GM12865 (cell line): ENCODE measurements around the gene CDKN2AIP.
"Not testable (repeated sequence)": the region's sequence is repeated elsewhere in the genome, so short reads cannot be mapped to it uniquely, and the experiment has no call there.

Experiments used
- DNase-seq: peaks from one replicate; pipeline ENCODE4 v3.0.0; 2010; ENCODE audit warnings: low read depth
- H3K4me3 ChIP-seq: 2 replicates; pipeline ENCODE4 v1.5.1; 2011; ENCODE audit warnings: mild to moderate bottlenecking, low read depth, low read length, control low read depth
- TF ChIP-seq, protein P1 (sequence below): IDR thresholded peaks from 2 replicates; pipeline ENCODE4 v1.5.1; 2011; ENCODE audit warnings: low read length, control low read depth, low read depth, inconsistent platforms; ENCODE audit not compliant: insufficient read depth; ENCODE audit errors: missing control alignments

CDKN2AIP gene

DNA sequence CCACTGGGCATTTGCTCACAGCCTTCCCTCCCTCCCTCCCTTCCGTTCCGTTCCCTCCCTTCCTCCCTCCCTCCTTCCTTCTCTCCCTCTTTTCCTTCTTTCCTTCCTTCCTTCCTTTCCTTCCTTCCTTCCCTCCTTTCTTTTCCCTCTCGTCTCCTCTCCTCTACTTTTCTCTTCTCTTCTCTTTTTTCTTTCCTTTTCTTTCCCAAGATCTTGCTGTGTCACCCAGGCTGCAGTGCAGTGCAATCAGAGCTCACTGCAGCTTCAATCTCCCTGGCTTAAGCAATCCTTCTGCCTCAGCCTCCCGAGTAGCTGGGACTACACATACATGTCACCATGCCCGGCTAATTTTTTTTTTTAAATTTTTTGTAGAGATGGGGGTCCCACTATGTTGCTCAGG lies 33.7 kb downstream of the CDKN2AIP start:
- no peak for DNase-seq
- TF ChIP-seq, protein P1, sequence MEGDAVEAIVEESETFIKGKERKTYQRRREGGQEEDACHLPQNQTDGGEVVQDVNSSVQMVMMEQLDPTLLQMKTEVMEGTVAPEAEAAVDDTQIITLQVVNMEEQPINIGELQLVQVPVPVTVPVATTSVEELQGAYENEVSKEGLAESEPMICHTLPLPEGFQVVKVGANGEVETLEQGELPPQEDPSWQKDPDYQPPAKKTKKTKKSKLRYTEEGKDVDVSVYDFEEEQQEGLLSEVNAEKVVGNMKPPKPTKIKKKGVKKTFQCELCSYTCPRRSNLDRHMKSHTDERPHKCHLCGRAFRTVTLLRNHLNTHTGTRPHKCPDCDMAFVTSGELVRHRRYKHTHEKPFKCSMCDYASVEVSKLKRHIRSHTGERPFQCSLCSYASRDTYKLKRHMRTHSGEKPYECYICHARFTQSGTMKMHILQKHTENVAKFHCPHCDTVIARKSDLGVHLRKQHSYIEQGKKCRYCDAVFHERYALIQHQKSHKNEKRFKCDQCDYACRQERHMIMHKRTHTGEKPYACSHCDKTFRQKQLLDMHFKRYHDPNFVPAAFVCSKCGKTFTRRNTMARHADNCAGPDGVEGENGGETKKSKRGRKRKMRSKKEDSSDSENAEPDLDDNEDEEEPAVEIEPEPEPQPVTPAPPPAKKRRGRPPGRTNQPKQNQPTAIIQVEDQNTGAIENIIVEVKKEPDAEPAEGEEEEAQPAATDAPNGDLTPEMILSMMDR, result no peak
- no peak overlapping the region for H3K4me3 ChIP-seq

DNA sequence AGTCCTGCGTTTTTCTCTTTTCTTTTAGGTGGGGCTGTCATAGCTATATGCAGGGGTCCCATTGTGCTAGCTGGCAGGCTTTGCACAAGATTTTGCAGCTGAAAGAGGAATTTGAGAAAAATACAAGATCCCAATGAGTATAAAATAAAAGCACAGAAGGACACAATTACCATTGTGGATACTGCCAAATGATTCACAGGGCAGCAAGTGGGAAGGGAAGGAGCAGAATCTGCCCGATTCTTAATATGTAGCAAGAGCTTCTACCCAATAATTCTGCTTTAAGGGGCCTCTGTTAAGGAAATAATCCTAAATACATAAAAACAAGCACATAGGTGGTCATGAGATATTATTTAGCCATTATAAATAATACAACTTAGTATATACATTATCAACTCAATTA lies 34.5 kb downstream of the CDKN2AIP start:
- H3K4me3 ChIP-seq, result no peak overlapping the region
- TF ChIP-seq, protein P1, result no peak
- no peak for DNase-seq

DNA sequence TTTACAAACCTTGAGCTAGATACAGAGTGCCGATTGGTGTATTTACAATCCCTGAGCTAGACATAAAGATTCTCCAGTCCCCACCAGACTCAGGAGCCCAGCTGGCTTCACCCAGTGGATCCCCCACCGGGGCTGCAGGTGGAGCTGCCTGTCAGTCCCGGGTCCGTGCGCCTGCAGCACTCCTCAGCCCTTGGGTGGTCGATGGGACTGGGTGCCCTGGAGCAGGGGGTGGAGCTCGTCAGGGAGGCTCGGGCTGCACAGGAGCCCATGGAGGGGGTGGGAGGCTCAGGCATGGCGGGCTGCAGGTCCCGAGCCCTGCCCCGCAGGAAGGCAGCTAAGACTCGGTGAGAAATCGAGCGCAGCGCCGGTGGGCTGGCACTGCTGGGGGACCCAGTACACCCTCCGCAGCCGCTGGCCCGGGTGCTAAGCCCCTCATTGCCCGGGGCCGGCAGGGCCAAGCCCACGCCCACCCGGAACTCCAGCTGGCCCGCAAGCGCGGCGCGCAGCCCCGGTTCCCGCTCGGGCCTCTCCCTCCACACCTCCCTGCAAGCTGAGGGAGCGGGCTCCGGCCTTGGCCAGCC lies 38.2 kb downstream of the CDKN2AIP start:
- not testable (repeated sequence) for DNase-seq, H3K4me3 ChIP-seq

DNA sequence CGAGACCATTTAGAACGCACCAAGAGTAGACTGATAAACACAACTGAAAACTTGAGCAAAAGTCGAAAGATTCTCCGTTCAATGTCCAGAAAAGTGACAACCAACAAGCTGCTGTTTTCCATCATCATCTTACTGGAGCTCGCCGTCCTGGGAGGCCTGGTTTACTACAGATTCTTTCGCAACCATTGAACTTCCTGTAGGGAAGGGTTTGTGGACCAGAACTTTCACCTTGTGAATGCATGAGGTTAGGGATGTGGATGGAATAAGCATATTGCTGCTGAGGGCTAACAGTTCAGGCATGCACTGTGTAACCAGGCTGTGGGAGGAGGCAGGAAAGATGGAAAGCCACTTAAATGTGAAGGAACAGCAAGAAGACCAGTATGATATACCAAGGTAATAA lies 39.6 kb downstream of the CDKN2AIP start:
- no peak for DNase-seq
- TF ChIP-seq, protein P1, result no peak
- H3K4me3 ChIP-seq, result no peak overlapping the region

DNA sequence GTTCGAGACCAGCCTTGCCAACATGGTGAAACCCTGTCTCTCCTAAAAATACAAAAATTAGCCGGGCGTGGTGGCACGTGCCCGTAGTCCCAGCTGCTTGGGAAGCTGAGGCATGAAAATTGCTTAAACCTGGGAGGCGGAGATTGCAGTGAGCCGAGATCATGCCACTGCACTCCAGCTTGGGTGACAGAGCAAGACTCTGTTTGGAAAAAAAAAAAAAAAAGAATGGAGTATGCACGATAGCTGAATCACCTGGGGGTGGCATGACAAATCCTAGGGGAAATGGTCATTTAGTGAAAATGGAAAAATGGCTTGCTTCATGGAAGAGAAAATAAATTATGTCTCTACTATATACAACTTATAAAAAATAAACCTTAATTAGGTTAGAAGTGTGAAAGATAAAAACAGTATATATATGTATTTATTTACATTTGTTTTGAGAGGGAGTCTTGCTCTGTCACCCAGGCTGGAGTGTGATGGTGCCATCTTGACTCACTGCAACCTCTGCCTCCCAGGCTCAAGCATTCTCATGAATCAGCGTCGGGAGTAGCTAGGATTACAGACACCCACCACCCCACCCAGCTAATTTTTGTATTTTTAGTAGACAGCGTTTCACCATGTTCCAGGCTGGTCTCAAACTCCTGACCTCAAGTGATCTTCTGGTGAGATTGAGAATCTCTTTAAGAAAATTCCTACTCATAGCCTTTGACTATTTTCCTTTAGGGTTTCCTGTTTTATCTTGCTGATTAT lies 41.1 kb downstream of the CDKN2AIP start:
- H3K4me3 ChIP-seq, result no peak overlapping the region

DNA sequence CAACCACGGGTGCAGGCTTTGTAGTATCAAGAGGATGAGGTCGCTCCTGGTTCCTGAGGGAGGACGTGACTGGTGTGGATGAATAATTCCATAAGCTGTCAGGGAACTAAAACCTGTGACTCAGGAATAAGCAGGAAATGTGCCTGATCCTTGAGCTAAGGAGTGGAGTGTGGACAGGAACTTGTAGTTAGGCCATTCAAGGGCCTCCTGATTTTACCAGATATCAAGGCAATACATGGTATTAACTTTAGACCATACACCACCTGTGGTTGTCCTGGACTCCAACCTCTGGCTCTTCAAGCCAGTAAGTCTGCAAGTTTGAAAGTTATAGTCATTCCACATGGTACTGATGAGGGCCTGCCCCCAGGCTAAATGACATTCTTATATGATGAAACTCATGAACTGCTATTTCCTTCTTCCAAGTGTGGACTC lies 48.4 kb downstream of the CDKN2AIP start:
- TF ChIP-seq, protein P1, result no peak
- H3K4me3 ChIP-seq, result no peak overlapping the region
- DNase-seq, result no peak

More for the DNA sequence above, 41.1 kb downstream of the CDKN2AIP start:
- no peak for DNase-seq
- TF ChIP-seq, protein P1, result no peak

DNA sequence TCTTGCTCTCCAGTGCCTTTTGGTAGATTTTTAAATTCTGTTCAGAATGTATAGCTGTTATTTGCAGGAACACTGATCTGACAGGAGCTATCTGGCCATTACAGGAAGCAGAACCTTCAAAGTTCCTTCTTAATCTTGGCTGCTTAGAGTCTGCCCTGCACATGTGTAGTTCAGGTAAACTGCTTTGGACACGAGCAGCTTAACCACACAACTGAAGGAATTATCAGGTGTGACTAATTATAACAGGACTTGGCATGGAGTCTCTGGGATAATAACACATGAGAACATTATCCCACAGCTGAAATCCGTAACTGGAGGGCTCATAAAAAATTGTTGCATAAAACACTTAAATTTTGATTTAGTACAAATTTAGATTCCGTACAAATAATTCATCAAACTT lies 48.8 kb downstream of the CDKN2AIP start:
- DNase-seq, result no peak
- H3K4me3 ChIP-seq, result no peak overlapping the region
- TF ChIP-seq, protein P1, result no peak
